ENCODE measurements around the gene CSF2RB.

Gene CSF2RB

GRCh38 chr22:36954251-36955014 is 41.0 kb downstream of the CSF2RB start:
- H3K27ac ChIP-seq, result no peak overlapping the region
- no peaks in the 10 kb centered on the region for H3K4me1 ChIP-seq
- H3K79me2 ChIP-seq, result no peaks in the 10 kb centered on the region
- H3K27me3 ChIP-seq (ENCODE audit: control insufficient read depth, insufficient read depth, low read length), result no peaks in the 10 kb centered on the region
- no peak for TF ChIP-seq CTCF (IDR thresholded peaks at IDR 0.05)
- no peaks in the 10 kb centered on the region for H3K36me3 ChIP-seq (ENCODE audit: control insufficient read depth, insufficient read depth, low read length)
- H3K9ac ChIP-seq, result no peak overlapping the region
- no peak overlapping the region for H3K4me3 ChIP-seq (ENCODE audit: low read depth, low read length)
- H3K4me2 ChIP-seq (ENCODE audit: low read length), result no peak overlapping the region
- no peak overlapping the region for H2AFZ ChIP-seq
- H3K9me3 ChIP-seq (ENCODE audit: control insufficient read depth, low read length), result no peaks in the 10 kb centered on the region

- no peak overlapping the region for H2AFZ ChIP-seq
- H3K4me2 ChIP-seq (ENCODE audit: low read length), result no peak overlapping the region
- H3K9ac ChIP-seq, result no peak overlapping the region
- H3K27ac ChIP-seq, result no peak overlapping the region
- H3K4me1 ChIP-seq, result no peaks in the 10 kb centered on the region
- H3K4me3 ChIP-seq (ENCODE audit: low read depth, low read length), result no peak overlapping the region
- no peaks in the 10 kb centered on the region for H3K79me2 ChIP-seq
- no peaks in the 10 kb centered on the region for H3K36me3 ChIP-seq (ENCODE audit: control insufficient read depth, insufficient read depth, low read length)
- H3K27me3 ChIP-seq (ENCODE audit: control insufficient read depth, insufficient read depth, low read length), result no peaks in the 10 kb centered on the region
- no peak for TF ChIP-seq CTCF (IDR thresholded peaks at IDR 0.05)
- H3K9me3 ChIP-seq (ENCODE audit: control insufficient read depth, low read length), result no peaks in the 10 kb centered on the region
These were observed 42.3 kb downstream of the CSF2RB start for GRCh38 chr22:36955691-36956090.

- H3K36me3 ChIP-seq (ENCODE audit: control insufficient read depth, insufficient read depth, low read length), result no peaks in the 10 kb centered on the region
- H3K9ac ChIP-seq, result no peak overlapping the region
- no peak overlapping the region for H3K27ac ChIP-seq
- H2AFZ ChIP-seq, result no peak overlapping the region
- H3K9me3 ChIP-seq (ENCODE audit: control insufficient read depth, low read length), result no peaks in the 10 kb centered on the region
- H3K27me3 ChIP-seq (ENCODE audit: control insufficient read depth, insufficient read depth, low read length), result no peaks in the 10 kb centered on the region
- H3K4me1 ChIP-seq, result no peaks in the 10 kb centered on the region
- no peak overlapping the region for H3K4me2 ChIP-seq (ENCODE audit: low read length)
- H3K79me2 ChIP-seq, result no peaks in the 10 kb centered on the region
- H3K4me3 ChIP-seq (ENCODE audit: low read depth, low read length), result no peak overlapping the region
- TF ChIP-seq CTCF (IDR thresholded peaks at IDR 0.05), result no peak
These were observed 44.9 kb downstream of the CSF2RB start for GRCh38 chr22:36958366-36958765.

- no peak overlapping the region for H3K27ac ChIP-seq
- H3K27me3 ChIP-seq (ENCODE audit: control insufficient read depth, insufficient read depth, low read length), result no peaks in the 10 kb centered on the region
- no peaks in the 10 kb centered on the region for H3K79me2 ChIP-seq
- no peaks in the 10 kb centered on the region for H3K9me3 ChIP-seq (ENCODE audit: control insufficient read depth, low read length)
- no peak overlapping the region for H3K9ac ChIP-seq
- no peaks in the 10 kb centered on the region for H3K4me1 ChIP-seq
- no peak overlapping the region for H3K4me3 ChIP-seq (ENCODE audit: low read depth, low read length)
- no peaks in the 10 kb centered on the region for H3K36me3 ChIP-seq (ENCODE audit: control insufficient read depth, insufficient read depth, low read length)
- TF ChIP-seq CTCF (IDR thresholded peaks at IDR 0.05), result no peak
- H2AFZ ChIP-seq, result no peak overlapping the region
- H3K4me2 ChIP-seq (ENCODE audit: low read length), result no peak overlapping the region
These were observed 48.2 kb downstream of the CSF2RB start for GRCh38 chr22:36961626-36962025.

- no peak overlapping the region for H3K27ac ChIP-seq
- H3K27me3 ChIP-seq (ENCODE audit: control insufficient read depth, insufficient read depth, low read length), result no peaks in the 10 kb centered on the region
- H3K9ac ChIP-seq, result no peak overlapping the region
- no peaks in the 10 kb centered on the region for H3K4me1 ChIP-seq
- no peaks in the 10 kb centered on the region for H3K79me2 ChIP-seq
- TF ChIP-seq CTCF (IDR thresholded peaks at IDR 0.05), result no peak
- H3K9me3 ChIP-seq (ENCODE audit: control insufficient read depth, low read length), result no peaks in the 10 kb centered on the region
- H3K4me2 ChIP-seq (ENCODE audit: low read length), result no peak overlapping the region
- no peak overlapping the region for H2AFZ ChIP-seq
- H3K4me3 ChIP-seq (ENCODE audit: low read depth, low read length), result no peak overlapping the region
- H3K36me3 ChIP-seq (ENCODE audit: control insufficient read depth, insufficient read depth, low read length), result no peaks in the 10 kb centered on the region
These were observed 49.9 kb downstream of the CSF2RB start for GRCh38 chr22:36963302-36963701.
